NCI-H2081 treated with DMSO at 0.1 percent for 48 hours (cell line): ENCODE measurements around the gene SIAH2.

ENCODE experiments used
- DNase-seq: peaks from one replicate; lab custom pipeline; 2025; lab: John Stamatoyannopoulos, UW

Gene SIAH2

GRCh38 chr3:150775001-150775599 is 12.1 kb upstream of the SIAH2 start:
- DNase-seq = no peak

- no peak for DNase-seq
Measured at GRCh38 chr3:150773616-150774192, 10.7 kb upstream of the SIAH2 start.

GRCh38 chr3:150771600-150771999 is 8.6 kb upstream of the SIAH2 start:
- DNase-seq = no peak

GRCh38 chr3:150770681-150771080 is 7.7 kb upstream of the SIAH2 start:
- no peak for DNase-seq

- no peak for DNase-seq
Measured at GRCh38 chr3:150766742-150767141, 3.8 kb upstream of the SIAH2 start.

- no peak for DNase-seq
Measured at GRCh38 chr3:150765949-150766720, 3.2 kb upstream of the SIAH2 start.

- DNase-seq = no peak
Measured at GRCh38 chr3:150764967-150765366, 2.0 kb upstream of the SIAH2 start.

GRCh38 chr3:150764566-150764965 is 1.6 kb upstream of the SIAH2 start:
- no peak for DNase-seq

- DNase-seq = no peak
Measured at GRCh38 chr3:150763841-150764483, 993 bp upstream of the SIAH2 start.

GRCh38 chr3:150762662-150763121 is 277 bp downstream of the SIAH2 start:
- no peak for DNase-seq

GRCh38 chr3:150761831-150762661 is 923 bp downstream of the SIAH2 start:
- peak; percentile 40 for DNase-seq

- DNase-seq = no peak
Measured at GRCh38 chr3:150760431-150761200, 2.4 kb downstream of the SIAH2 start.

GRCh38 chr3:150759947-150760346 is 3.0 kb downstream of the SIAH2 start:
- DNase-seq = no peak

- DNase-seq = no peak
Measured at GRCh38 chr3:150759319-150759718, 3.6 kb downstream of the SIAH2 start.

- DNase-seq = no peak
Measured at GRCh38 chr3:150757768-150758167, 5.2 kb downstream of the SIAH2 start.

- DNase-seq = no peak
Measured at GRCh38 chr3:150757364-150757763, 5.6 kb downstream of the SIAH2 start.

- no peak for DNase-seq
Measured at GRCh38 chr3:150756491-150757059, 6.4 kb downstream of the SIAH2 start.

GRCh38 chr3:150755902-150756301 is 7.1 kb downstream of the SIAH2 start:
- DNase-seq = no peak

- no peak for DNase-seq
Measured at GRCh38 chr3:150754896-150755295, 8.1 kb downstream of the SIAH2 start.

GRCh38 chr3:150751781-150752263 is 11.1 kb downstream of the SIAH2 start:
- no peak for DNase-seq

GRCh38 chr3:150749255-150749654 is 13.7 kb downstream of the SIAH2 start:
- no peak for DNase-seq
